GM19240 (cell line): ENCODE measurements around the gene PTPRU.
"Not testable (repeated sequence)": the region's sequence is repeated elsewhere in the genome, so short reads cannot be mapped to it uniquely, and the experiment has no call there.

ENCODE experiments used
- DNase-seq: peaks from one replicate; pipeline ENCODE4 v3.0.0; 2011; ENCODE audit warnings: low spot score; ENCODE audit not compliant: insufficient read length

The PTPRU gene

DNA sequence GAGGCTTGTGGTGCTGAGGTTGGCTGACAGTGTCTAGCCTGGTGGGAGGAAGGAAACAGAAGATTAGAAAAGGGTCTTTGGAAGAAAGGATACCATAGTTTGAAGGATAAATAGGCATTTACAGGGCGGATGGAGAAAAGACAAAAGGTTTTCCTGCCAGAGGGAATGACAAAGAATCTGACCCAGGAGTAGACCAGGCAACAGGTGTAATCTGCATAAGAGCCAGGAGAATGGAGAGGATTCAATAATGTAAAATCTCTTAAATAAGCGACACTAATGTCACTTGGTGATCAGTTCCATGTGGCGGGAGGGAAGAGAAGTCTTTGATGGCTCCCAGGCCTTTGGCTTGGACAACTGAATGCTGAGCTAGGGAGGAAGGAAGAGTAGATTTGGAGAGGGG, 15.0 kb upstream of the PTPRU start:
- DNase-seq: no peak

- DNase-seq: not testable (repeated sequence)
Observed at GRCh38 chr1:29222260-29222659, 14.1 kb upstream of the PTPRU start.

DNA sequence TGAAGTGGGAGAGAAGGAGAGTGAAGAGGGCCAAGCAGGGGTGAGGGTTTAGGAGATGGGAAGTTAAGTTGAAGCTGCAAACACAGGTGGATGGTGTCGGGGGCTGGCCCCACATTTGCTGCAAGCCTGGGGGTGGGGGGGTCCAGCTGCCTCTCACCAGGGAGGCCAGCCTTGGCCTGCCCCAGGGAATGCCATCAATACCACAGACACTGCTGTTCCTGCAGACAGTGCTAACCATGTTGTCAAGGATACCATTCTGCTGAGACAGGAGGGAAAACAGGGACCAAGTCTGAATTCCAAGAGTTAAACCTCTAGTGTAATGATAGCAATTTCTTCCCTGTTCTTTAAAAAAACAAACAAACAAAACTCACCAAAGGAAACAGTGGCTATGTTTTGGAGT, 13.6 kb upstream of the PTPRU start:
- no peak for DNase-seq

DNA sequence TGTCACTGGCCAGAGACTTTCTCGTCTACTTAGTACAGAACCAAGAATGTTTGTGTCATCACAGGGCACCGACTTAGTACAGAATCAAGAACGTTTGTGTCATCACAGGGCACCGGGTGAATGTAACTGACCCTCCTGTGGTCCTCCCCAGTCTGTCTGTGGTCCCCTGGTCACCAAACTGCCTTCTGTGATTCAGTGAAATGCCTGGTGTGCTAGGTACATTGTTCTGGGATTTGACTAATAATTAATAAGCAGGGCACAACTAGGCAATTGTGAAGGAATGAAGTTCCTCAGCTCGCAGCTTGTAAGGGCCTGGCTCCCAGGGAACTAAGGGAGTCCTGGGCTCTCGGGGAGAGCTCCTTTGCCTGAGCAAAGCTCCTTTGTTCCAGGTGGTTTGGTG, 12.8 kb upstream of the PTPRU start:
- no peak for DNase-seq

DNA sequence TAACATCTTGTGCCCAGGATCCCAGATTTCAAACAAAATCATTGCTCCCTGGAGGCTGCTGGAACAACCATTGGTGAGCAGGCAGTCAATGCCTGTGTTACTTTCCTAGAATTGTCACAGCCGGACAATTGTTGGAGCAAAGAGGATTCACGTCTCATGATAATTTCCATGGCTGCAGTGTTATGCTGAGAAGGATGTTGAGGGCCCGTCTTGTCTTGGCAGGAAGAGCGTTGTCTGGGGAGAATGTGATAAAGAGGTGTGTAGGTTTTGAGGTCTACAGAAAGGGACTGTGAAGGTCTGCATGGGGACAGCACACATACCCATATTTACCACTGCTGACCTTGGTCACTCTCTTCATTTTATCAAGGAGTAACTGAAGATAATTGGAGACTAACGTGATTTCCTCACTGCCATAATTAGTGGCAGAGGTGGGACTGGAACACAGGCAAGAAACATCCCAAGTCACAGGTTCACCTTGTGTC, 11.9 kb upstream of the PTPRU start:
- no peak for DNase-seq

GRCh38 chr1:29225361-29225760, 11.0 kb upstream of the PTPRU start:
- no peak for DNase-seq

- DNase-seq: no peak
Observed at GRCh38 chr1:29227511-29227910, 8.8 kb upstream of the PTPRU start.

GRCh38 chr1:29230204-29230552, 6.1 kb upstream of the PTPRU start:
- DNase-seq: no peak

GRCh38 chr1:29230553-29231378, 5.6 kb upstream of the PTPRU start, which contains the start of gene MECR:
TSS of gene MECR (minus strand) at chr1:29230934. CDS start at chr1:29230906, 28 bp downstream.
- DNase-seq: peak; percentile 96

DNA sequence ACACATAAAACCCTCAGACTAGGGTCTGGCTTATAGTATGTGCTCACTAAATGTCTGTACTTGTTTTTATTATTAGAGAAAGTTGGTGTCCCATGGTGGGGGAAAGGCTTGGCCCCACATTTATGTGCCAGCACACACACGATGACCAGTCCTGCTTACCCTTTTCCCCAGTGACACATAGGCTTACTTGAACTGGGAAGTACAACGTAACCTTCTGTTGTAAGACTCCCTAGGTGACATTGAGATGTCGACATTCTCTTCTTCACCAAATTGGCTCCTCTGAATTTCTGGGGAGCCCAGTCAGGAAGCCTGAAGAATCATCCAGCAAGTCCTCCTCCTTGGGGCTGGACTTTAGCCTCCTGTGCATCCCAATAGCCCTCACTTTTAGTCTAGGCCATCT, 3.9 kb upstream of the PTPRU start:
- DNase-seq: no peak

DNA sequence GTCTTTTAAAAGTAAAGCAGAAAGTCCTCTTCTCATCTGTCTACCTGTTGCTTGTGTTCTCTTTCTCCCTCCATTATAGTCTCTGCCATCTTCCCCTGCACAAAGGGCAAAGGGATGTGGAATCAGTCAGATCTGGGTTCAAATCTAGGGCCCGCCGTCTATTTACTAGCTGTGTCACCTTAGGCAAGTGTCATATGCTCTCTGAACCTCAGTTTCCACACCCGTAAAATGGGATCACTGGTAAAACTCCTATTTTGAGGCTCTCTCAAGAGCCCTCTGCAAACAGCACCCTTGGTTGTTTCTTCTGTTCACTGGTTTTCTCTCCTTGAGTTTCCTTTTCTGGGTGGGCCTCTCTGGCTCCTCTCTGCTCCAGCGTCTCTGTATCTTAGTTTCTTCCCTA, 2.6 kb upstream of the PTPRU start:
- DNase-seq: no peak

- DNase-seq: no peak
Observed at GRCh38 chr1:29234471-29234870, 1.9 kb upstream of the PTPRU start.

DNA sequence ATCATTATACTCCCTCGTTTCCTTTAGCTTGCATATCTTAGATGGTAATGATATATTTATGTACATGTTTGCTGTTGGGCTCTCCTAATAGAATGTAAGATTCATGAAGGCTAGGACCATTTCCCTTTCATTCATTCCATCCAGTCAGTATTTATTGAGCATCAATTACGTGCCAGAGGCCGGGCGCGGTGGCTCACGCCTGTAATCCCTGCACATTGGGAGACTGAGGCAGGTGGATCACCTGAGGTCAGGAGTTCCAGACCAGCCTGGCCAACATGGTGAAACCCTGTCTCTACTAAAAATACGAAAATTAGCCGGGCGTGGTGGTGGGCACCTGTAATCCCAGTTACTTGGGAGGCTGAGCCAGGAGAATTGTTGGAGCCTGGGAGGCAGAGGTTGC, 1.4 kb upstream of the PTPRU start:
- not testable (repeated sequence) for DNase-seq

DNA sequence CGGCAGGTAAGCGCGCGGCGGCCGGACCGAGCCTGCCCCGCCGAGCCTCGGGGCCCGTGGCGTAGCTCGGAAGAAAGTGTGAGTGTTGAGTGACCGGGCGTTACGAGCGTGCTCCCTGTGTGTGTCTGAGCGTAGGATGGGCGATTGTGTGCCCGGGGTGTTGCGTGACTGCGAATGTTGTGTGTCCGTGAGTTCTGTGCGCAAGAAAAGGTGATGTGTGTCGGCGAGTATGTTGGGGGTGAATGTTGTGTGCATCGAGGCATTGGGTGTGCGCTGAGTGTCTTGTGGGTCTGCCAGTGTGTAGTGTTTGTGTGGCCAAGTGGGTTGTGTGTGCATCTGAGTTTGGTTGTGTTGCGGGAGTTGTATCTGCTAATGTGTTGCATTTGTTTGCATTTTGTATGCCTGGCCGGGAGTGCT, 398 bp downstream of the PTPRU start:
- no peak for DNase-seq

DNA sequence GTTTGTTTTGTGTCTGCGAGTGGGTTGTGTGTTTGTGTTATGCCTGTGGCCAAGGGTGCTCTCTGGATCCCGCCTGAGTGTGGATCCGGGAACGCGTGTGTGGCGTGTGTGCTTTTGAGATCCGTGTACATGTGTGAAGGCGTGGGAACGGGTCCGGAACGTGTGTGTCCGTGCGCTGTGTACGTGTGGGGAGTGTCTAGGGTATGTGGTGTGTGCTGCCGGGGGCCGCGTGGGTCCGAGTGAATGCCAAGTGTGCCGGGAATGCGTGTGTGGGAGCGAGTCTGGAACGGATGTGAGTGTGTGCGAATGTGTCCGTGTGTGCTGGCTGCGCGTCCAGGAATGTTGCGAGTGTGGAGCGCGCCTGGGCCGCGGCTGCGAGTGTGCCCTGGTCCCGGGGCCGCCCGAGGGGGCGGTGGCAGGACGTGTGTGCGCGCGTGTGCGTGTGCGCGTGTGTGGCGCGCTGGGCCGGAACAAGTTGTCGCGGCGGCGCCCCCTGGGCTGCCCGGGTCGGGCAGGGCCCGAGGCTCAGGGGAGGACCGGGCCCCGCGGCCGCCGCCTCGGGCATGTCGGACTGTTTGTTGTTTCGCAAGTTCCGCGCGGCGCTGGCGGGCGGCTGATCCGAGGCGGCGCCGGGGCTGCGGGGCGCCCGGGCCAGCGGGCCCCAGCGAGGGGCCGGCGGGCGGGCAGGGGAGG, 953 bp downstream of the PTPRU start:
- DNase-seq: no peak

DNA sequence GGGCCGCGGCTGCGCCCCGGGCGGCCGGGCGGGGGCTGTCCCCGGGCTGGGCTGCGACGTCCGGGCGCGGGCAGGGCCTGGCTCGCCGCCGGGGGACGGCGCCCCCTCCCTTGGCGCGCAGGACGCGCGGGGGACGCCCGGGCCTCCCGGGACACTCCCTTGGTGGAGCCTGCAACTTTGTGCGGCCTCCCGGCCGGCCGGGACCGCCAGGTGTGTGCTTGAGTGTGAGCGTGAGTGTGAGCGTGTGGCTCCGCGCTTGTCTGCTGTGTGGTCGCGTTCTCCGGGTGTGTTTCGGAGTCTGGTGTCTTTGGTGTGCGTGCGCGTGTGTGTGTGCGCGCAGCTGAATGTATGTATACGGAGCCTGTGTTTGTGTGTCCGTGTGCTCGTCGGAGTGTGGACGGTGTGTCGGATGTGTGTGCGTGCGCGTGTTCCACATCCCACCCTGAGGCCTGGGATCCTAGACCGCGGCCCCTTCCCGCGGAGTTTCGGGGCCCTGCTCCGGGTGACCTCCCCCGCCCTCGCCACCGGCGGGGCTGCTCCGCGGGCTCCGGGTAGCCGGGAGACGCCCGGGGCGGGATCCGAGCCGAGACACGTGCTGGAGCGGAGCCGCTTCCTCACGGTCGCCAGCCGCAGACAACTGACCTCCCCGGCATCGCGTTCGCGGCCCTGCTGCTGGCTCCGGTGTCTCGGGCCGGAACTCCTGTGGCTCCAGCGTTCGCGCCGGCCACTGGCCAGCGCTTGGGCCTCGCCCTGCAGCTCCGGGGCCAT, 1.7 kb downstream of the PTPRU start:
- DNase-seq: no peak

DNA sequence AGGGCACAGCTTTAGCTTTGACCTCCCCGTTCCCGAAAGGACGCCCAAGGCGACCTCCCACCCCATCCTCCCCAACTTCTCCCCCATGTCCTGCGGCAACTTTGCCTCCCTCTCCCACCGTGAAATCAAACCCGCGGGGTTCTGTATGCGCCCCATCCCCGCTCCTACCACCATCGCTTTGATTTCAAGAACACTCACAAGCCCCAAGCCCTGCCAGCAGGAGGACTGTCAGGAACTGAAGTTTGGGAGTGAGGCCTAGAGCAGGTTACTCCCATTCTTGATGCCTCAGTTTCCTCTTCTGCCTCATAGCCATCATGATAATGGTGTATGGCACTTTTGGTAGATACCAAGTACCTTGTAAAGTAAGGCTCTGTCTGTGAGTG, 2.3 kb downstream of the PTPRU start:
- DNase-seq: no peak

DNA sequence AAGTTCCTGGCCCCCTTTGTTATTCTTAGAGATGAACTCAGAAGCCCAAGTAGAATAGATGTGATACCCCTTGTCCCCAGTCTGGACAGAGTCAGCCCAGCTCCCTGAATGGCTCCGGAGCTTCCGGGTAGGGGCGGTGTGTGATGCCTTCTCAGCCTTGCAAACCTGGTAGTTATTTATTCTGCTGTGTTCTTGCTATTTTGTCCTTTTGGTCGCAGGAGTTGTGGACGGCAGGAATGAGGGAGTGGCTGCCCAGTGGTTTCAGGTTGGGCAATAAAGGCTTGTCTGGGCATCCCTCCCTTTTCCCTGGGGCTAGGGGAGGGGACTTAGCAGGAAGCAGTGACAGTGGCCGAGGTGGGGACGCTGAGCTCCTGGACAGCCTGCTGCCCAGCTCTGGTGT, 2.8 kb downstream of the PTPRU start:
- no peak for DNase-seq

DNA sequence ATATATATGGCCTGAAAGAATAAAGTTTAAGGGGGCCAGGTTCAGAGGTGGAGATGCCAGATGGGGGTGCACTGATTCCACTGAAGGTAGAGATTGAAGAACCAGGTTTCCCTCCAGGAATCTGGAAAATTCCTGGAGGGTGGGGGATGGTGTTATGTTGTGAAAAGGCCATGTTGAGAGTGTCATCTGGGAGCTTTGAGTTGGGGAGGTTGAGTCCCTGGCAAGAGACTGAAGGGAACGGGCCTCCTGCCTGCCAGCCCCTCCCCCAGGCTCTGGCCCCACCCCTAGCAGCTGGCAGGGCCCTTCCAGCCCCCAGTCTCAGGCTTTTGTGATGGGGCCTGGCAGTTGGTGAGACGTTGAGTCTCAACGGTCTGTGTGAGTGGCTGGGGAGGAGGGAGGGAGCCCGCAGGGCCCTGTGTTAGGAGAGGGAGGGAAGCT, 4.1 kb downstream of the PTPRU start:
- DNase-seq: no peak

DNA sequence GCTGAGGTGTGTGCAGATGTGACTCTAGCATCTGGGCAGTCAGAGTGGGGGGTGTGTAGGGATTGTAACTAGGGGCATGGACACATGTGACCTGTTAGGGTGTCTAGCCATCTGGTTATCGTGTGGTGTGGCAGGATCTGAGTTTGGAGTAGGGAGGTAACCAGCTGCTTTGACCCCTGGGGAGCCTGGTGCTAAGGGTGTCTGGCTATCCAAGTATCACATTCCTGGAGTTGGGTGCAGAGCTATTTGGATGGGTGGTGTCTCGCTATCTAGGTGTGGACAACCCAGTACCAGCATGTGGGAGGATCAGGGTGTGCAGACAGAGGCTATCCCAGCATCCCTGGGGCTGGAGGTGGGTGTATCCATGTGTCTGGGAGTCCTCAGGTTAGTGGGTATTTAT, 4.7 kb downstream of the PTPRU start:
- DNase-seq: no peak

GRCh38 chr1:29243023-29243870, 6.9 kb downstream of the PTPRU start:
- no peak for DNase-seq
